GM12878 (cell line): ENCODE measurements around the gene SHISA7. TPM values are rescaled to one million over a fixed set of nuclear protein-coding genes. Genes with fewer than 3 reads are reported as not detected.

ENCODE experiments used
- BCL11A ChIP-seq: IDR thresholded peaks from 2 replicates; pipeline ENCODE4 v1.6.1; 2011; ENCODE audit warnings: low read depth, low read length
- CREM ChIP-seq: IDR thresholded peaks from 2 replicates; pipeline ENCODE4 v1.6.1; 2014; ENCODE audit warnings: antibody characterized with exemption, low read depth
- GATAD2B ChIP-seq: fragments of 450-650 bp; conservative IDR thresholded peaks from 2 replicates; pipeline ENCODE4 v1.6.1; 2017; ENCODE audit warnings: low read depth, mild to moderate bottlenecking, moderate library complexity
- NFIC ChIP-seq: IDR thresholded peaks from 2 replicates; pipeline ENCODE4 v1.6.1; 2012; ENCODE audit warnings: low read depth, mild to moderate bottlenecking, inconsistent platforms, low read length, moderate library complexity
- RELA ChIP-seq: fragments of 450-650 bp; IDR thresholded peaks from 2 replicates; pipeline ENCODE4 v1.8.0; 2014; ENCODE audit warnings: borderline replicate concordance; ENCODE audit not compliant: partially characterized antibody
- RFX5 ChIP-seq: IDR thresholded peaks from 2 replicates; pipeline ENCODE4 v1.6.1; 2011; ENCODE audit warnings: low read depth, low read length, improper control_type of control experiment
- SPI1 ChIP-seq: IDR thresholded peaks from 2 replicates; pipeline ENCODE4 v1.6.1; 2011; ENCODE audit warnings: low read depth, mild to moderate bottlenecking, low read length, moderate library complexity, borderline replicate concordance; ENCODE audit not compliant: insufficient read depth
- ZZZ3 ChIP-seq: IDR thresholded peaks from 2 replicates; pipeline ENCODE4 v1.6.1; 2011; ENCODE audit warnings: low read depth; ENCODE audit not compliant: control insufficient read depth, insufficient read length
- polyA plus RNA-seq, 11 experiments: library from polyadenylated mRNA; depleted of rRNA in 4 of 11; unstranded in 6 of 11; stranded (reverse) in 5 of 11; fragments of >200 nt; fragmentation: Nextera tagmentation in 4 of 11; fragmentation: Illumina TruSeq in 1 of 11; extraction: Ambion mirVana in 4 of 11; extraction: Trizol in 1 of 11; gene quantifications; 1 replicate in 1 of 11; 2 replicates in 10 of 11; pipeline versions ENCODE4 v1.2.1 to v1.2.3, GENCODE V29; 2011 to 2016; ENCODE audit warnings: inconsistent platforms in 2 of 11, missing spikeins in 2 of 11, low read depth in 1 of 11
- total RNA-seq, 4 experiments: library from RNA; depleted of rRNA in 3 of 4; stranded (reverse); fragments of >200 nt in 3 of 4; fragmentation: Illumina TruSeq in 1 of 4; extraction: Trizol in 1 of 4; gene quantifications; 2 replicates each; pipeline versions ENCODE4 v1.2.1 to v1.2.3, GENCODE V29; 2013 to 2021
- TF ChIP-seq, protein P1 (sequence below): fragments of 150-350 bp; IDR thresholded peaks from 2 replicates; pipeline ENCODE4 v1.6.1; 2014; ENCODE audit warnings: mild to moderate bottlenecking, low read depth, low read length
- TF ChIP-seq, protein P2 (sequence below): fragments of 450-650 bp; IDR thresholded peaks from 2 replicates; pipeline ENCODE4 v1.6.1; 2016; ENCODE audit warnings: mild to moderate bottlenecking, moderate library complexity, borderline replicate concordance
- TF ChIP-seq, protein P3 (sequence below): IDR thresholded peaks from 2 replicates; pipeline ENCODE4 v1.6.1; 2011; ENCODE audit warnings: low read depth, mild to moderate bottlenecking, low read length, moderate library complexity, borderline replicate concordance; ENCODE audit errors: extremely low read depth
- TF ChIP-seq, protein P4 (sequence below): fragments of 450-650 bp; IDR thresholded peaks from 2 replicates; pipeline ENCODE4 v1.6.1; 2018; ENCODE audit warnings: mild to moderate bottlenecking, low read depth, moderate library complexity; ENCODE audit not compliant: partially characterized antibody
- TF ChIP-seq, protein P5 (sequence below): IDR thresholded peaks from 2 replicates; pipeline ENCODE4 v1.6.1; 2011; ENCODE audit warnings: mild to moderate bottlenecking, low read depth, low read length, moderate library complexity; ENCODE audit not compliant: insufficient replicate concordance
- TF ChIP-seq, protein P6 (sequence below): fragments of 450-650 bp; IDR thresholded peaks from 2 replicates; pipeline ENCODE4 v1.6.1; 2016; ENCODE audit warnings: mild to moderate bottlenecking

SHISA7 gene
- total and polyA plus RNA-seq, 10 of the 15 experiments (the other 5 are each of a cell fraction or from before 2014, with no cell fraction given), result 0.03 TPM; not detected in 9

GRCh38 chr19:55407800-55408532 is 35.1 kb downstream of the SHISA7 start (continued):
- TF ChIP-seq, protein P1, sequence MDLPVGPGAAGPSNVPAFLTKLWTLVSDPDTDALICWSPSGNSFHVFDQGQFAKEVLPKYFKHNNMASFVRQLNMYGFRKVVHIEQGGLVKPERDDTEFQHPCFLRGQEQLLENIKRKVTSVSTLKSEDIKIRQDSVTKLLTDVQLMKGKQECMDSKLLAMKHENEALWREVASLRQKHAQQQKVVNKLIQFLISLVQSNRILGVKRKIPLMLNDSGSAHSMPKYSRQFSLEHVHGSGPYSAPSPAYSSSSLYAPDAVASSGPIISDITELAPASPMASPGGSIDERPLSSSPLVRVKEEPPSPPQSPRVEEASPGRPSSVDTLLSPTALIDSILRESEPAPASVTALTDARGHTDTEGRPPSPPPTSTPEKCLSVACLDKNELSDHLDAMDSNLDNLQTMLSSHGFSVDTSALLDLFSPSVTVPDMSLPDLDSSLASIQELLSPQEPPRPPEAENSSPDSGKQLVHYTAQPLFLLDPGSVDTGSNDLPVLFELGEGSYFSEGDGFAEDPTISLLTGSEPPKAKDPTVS, result no peak
- TF ChIP-seq ZZZ3, result no peak
- TF ChIP-seq, protein P2, sequence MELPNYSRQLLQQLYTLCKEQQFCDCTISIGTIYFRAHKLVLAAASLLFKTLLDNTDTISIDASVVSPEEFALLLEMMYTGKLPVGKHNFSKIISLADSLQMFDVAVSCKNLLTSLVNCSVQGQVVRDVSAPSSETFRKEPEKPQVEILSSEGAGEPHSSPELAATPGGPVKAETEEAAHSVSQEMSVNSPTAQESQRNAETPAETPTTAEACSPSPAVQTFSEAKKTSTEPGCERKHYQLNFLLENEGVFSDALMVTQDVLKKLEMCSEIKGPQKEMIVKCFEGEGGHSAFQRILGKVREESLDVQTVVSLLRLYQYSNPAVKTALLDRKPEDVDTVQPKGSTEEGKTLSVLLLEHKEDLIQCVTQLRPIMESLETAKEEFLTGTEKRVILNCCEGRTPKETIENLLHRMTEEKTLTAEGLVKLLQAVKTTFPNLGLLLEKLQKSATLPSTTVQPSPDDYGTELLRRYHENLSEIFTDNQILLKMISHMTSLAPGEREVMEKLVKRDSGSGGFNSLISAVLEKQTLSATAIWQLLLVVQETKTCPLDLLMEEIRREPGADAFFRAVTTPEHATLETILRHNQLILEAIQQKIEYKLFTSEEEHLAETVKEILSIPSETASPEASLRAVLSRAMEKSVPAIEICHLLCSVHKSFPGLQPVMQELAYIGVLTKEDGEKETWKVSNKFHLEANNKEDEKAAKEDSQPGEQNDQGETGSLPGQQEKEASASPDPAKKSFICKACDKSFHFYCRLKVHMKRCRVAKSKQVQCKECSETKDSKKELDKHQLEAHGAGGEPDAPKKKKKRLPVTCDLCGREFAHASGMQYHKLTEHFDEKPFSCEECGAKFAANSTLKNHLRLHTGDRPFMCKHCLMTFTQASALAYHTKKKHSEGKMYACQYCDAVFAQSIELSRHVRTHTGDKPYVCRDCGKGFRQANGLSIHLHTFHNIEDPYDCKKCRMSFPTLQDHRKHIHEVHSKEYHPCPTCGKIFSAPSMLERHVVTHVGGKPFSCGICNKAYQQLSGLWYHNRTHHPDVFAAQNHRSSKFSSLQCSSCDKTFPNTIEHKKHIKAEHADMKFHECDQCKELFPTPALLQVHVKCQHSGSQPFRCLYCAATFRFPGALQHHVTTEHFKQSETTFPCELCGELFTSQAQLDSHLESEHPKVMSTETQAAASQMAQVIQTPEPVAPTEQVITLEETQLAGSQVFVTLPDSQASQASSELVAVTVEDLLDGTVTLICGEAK, result no peak
- TF ChIP-seq CREM, result peak; percentile 91
- TF ChIP-seq, protein P3, sequence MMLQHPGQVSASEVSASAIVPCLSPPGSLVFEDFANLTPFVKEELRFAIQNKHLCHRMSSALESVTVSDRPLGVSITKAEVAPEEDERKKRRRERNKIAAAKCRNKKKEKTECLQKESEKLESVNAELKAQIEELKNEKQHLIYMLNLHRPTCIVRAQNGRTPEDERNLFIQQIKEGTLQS, result no peak
- TF ChIP-seq BCL11A, result no peak
- TF ChIP-seq RELA, result peak; percentile 77
- peak; percentile 13; the same call in 1 of the 2 replicates for TF ChIP-seq GATAD2B
- TF ChIP-seq, protein P4, sequence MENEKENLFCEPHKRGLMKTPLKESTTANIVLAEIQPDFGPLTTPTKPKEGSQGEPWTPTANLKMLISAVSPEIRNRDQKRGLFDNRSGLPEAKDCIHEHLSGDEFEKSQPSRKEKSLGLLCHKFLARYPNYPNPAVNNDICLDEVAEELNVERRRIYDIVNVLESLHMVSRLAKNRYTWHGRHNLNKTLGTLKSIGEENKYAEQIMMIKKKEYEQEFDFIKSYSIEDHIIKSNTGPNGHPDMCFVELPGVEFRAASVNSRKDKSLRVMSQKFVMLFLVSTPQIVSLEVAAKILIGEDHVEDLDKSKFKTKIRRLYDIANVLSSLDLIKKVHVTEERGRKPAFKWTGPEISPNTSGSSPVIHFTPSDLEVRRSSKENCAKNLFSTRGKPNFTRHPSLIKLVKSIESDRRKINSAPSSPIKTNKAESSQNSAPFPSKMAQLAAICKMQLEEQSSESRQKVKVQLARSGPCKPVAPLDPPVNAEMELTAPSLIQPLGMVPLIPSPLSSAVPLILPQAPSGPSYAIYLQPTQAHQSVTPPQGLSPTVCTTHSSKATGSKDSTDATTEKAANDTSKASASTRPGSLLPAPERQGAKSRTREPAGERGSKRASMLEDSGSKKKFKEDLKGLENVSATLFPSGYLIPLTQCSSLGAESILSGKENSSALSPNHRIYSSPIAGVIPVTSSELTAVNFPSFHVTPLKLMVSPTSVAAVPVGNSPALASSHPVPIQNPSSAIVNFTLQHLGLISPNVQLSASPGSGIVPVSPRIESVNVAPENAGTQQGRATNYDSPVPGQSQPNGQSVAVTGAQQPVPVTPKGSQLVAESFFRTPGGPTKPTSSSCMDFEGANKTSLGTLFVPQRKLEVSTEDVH, result no peak
- TF ChIP-seq RFX5, result 0 out of 2 replicates have a peak, but pooled peaks have one; percentile 11
- no peak for TF ChIP-seq NFIC
- peak; percentile 77 for TF ChIP-seq SPI1
- TF ChIP-seq, protein P5, sequence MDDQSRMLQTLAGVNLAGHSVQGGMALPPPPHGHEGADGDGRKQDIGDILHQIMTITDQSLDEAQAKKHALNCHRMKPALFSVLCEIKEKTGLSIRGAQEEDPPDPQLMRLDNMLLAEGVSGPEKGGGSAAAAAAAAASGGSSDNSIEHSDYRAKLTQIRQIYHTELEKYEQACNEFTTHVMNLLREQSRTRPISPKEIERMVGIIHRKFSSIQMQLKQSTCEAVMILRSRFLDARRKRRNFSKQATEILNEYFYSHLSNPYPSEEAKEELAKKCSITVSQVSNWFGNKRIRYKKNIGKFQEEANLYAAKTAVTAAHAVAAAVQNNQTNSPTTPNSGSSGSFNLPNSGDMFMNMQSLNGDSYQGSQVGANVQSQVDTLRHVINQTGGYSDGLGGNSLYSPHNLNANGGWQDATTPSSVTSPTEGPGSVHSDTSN, result peak; percentile 94
- TF ChIP-seq, protein P6, sequence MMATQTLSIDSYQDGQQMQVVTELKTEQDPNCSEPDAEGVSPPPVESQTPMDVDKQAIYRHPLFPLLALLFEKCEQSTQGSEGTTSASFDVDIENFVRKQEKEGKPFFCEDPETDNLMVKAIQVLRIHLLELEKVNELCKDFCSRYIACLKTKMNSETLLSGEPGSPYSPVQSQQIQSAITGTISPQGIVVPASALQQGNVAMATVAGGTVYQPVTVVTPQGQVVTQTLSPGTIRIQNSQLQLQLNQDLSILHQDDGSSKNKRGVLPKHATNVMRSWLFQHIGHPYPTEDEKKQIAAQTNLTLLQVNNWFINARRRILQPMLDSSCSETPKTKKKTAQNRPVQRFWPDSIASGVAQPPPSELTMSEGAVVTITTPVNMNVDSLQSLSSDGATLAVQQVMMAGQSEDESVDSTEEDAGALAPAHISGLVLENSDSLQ, result peak; percentile 98
